ENCODE results near the gene SSR1.

The SSR1 gene

GRCh38 chr6:7298113-7298512 lies 14.9 kb downstream of the SSR1 start:
- Histone ChIP-seq H3K27me3 (ENCODE audit: insufficient read depth, poor library complexity, severe bottlenecking) (no peaks in the 10 kb centered on the region), H3K27ac (replicated peaks) (no peak overlapping the region), H3K4me3 (replicated peaks; ENCODE audit: insufficient read depth, low read length) (no peak overlapping the region)
- no peak for DNase-seq (ENCODE audit: low read depth in 1 of 2, low spot score in 1 of 2)
- TF ChIP-seq POLR2AphosphoS5 (IDR thresholded peaks at IDR 0.05; ENCODE audit: low read depth), result no peak
- TF ChIP-seq REST (IDR thresholded peaks at IDR 0.05; ENCODE audit: insufficient replicate concordance, low read depth), result no peak
- TF ChIP-seq SPI1 (IDR thresholded peaks at IDR 0.05; ENCODE audit: borderline replicate concordance, low read depth), result no peak
- TF ChIP-seq GABPA (IDR thresholded peaks at IDR 0.05; ENCODE audit: low read depth), result no peak
- TF ChIP-seq CTCF (IDR thresholded peaks at IDR 0.05; ENCODE audit: insufficient read depth, low read length), result no peak

- no peak for DNase-seq (ENCODE audit: low read depth in 1 of 2, low spot score in 1 of 2)
- no peaks in the 10 kb centered on the region for H3K27me3 ChIP-seq (ENCODE audit: insufficient read depth, poor library complexity, severe bottlenecking)
- H3K4me3 ChIP-seq (replicated peaks; ENCODE audit: insufficient read depth, low read length), result no peak overlapping the region
- no peak overlapping the region for H3K27ac ChIP-seq (replicated peaks)
- TF ChIP-seq SPI1 (IDR thresholded peaks at IDR 0.05; ENCODE audit: borderline replicate concordance, low read depth), result no peak
- no peak for TF ChIP-seq REST (IDR thresholded peaks at IDR 0.05; ENCODE audit: insufficient replicate concordance, low read depth)
- no peak for TF ChIP-seq POLR2AphosphoS5 (IDR thresholded peaks at IDR 0.05; ENCODE audit: low read depth)
- no peak for TF ChIP-seq GABPA (IDR thresholded peaks at IDR 0.05; ENCODE audit: low read depth)
- TF ChIP-seq CTCF (IDR thresholded peaks at IDR 0.05; ENCODE audit: insufficient read depth, low read length), result no peak
Measured at GRCh38 chr6:7296602-7297001, 16.4 kb downstream of the SSR1 start.

- Histone ChIP-seq H3K27me3 (ENCODE audit: insufficient read depth, poor library complexity, severe bottlenecking) (no peaks in the 10 kb centered on the region), H3K4me3 (replicated peaks; ENCODE audit: insufficient read depth, low read length) (no peak overlapping the region), H3K27ac (replicated peaks) (no peak overlapping the region)
- TF ChIP-seq REST (IDR thresholded peaks at IDR 0.05; ENCODE audit: insufficient replicate concordance, low read depth) (no peak), CTCF (IDR thresholded peaks at IDR 0.05; ENCODE audit: insufficient read depth, low read length) (no peak), SPI1 (IDR thresholded peaks at IDR 0.05; ENCODE audit: borderline replicate concordance, low read depth) (no peak), POLR2AphosphoS5 (IDR thresholded peaks at IDR 0.05; ENCODE audit: low read depth) (no peak), GABPA (IDR thresholded peaks at IDR 0.05; ENCODE audit: low read depth) (no peak)
- no peak for DNase-seq (ENCODE audit: low read depth in 1 of 2, low spot score in 1 of 2)
Measured at GRCh38 chr6:7295916-7296315, 17.1 kb downstream of the SSR1 start.

Data from HL-60 (cell line).